NCI-H1694 (cell line): ENCODE data around the gene CXCL5.
"Not testable (repeated sequence)": the region's sequence is repeated elsewhere in the genome, so short reads cannot be mapped to it uniquely, and the experiment has no call there.

Experiments used
- DNase-seq: peaks from one replicate; lab custom pipeline; 2025; lab: John Stamatoyannopoulos, UW

CXCL5 gene

DNA sequence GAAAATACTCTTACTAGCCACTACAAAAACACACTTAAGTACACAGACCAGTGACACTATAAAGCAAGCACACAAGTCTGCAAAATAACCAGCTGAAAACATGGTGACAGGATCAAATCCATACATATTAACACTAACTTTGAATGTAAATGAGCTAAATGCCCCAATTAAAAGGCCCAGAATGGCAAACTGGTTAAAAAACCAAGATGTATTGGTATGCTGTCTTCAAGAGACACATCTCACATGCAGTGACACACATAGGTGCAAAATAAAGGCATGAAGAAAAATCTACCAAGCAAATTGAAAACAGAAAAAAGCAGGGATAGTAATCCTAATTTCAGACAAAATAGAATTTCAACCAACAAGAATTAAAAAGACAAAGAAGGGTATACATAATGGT lies 27.5 kb downstream of the CXCL5 start:
- no peak for DNase-seq

- DNase-seq: no peak
Observed at GRCh38 chr4:73970011-73970410, 28.5 kb downstream of the CXCL5 start.

DNA sequence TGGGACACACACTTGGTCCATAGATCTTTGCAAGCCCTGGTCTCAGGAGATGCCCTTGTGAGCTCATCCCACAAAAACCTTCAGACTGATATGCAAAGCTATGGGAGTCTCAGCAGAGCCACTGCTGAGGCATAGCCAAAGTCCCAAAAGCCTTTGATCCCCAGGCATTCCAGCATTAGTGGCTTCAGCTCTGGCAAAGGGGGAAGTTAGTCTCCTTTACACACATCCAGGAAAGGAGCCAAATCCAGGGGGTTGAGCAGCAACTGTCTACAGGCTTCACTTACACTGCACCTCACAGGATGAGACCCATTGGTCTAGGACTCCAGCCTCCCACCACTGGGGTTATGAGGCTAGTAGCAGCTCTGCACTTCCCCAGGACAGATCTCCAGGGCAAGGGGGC lies 30.6 kb downstream of the CXCL5 start:
- no peak for DNase-seq

- DNase-seq: no peak
Observed at GRCh38 chr4:73964862-73965611, 33.4 kb downstream of the CXCL5 start.

GRCh38 chr4:73962724-73963123 lies 35.8 kb downstream of the CXCL5 start:
- DNase-seq: no peak

DNA sequence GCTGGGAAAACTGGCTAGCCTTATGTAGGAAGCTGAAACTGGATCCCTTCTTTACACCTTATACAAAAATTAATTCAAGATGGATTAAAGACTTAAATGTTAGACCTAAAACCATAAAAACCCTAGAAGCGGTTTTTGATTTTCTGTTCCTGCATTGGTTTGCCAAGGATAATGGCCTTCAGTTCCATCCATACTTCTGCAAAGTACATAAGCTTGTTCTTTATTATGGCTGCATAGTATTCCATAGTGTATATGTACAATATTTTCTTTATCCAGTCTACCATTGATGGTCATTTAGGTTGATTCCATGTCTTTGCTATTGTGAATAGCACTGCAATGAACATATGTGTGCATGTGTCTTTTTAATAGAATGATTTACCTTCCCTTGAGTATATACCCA lies 39.4 kb downstream of the CXCL5 start:
- DNase-seq: not testable (repeated sequence)

DNA sequence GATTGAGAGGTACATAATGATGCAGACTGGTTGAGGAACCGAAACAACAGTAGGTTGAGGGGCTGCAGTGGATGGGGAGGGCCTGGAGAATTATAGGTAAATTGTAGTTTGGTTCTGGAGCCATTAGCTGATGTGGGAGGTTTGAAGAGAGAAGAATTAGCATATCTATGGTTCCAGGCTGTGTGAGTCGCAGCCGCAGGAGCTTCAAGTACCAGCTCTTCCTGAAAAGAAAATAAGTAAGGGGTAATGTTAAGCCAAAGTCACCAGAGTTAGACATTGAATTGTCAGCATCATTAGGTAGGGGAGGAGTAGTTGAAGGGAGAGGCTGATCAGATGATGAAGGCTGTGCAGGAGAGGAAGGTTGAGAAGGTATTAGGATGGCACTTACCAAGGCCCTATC lies 46.1 kb downstream of the CXCL5 start:
- no peak for DNase-seq

DNA sequence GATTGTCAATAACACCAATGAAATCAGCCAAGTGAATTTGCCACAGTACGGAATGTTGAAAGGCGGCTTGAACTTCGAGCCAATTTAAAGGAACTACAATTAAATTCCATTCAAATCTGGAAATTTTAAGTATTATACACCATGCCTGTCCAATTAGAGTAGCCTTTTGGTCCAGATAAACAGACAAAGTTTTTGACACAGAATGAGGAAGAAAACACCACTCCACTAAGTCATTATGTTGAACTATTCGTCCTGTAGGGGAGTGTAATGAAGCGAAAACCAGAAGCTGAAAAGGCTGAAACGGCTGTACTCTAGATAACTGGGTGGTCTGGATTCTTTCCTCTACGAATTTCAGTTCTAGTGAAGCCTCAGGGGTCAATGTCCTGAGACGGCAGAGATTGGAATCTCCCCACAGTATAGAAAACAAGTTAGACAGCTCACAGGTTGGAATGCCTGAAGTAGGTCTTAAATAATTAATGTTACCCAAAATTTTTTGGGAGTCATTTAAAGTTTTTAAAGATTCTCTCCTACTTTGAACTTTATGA lies 48.0 kb downstream of the CXCL5 start:
- DNase-seq: not testable (repeated sequence)

DNA sequence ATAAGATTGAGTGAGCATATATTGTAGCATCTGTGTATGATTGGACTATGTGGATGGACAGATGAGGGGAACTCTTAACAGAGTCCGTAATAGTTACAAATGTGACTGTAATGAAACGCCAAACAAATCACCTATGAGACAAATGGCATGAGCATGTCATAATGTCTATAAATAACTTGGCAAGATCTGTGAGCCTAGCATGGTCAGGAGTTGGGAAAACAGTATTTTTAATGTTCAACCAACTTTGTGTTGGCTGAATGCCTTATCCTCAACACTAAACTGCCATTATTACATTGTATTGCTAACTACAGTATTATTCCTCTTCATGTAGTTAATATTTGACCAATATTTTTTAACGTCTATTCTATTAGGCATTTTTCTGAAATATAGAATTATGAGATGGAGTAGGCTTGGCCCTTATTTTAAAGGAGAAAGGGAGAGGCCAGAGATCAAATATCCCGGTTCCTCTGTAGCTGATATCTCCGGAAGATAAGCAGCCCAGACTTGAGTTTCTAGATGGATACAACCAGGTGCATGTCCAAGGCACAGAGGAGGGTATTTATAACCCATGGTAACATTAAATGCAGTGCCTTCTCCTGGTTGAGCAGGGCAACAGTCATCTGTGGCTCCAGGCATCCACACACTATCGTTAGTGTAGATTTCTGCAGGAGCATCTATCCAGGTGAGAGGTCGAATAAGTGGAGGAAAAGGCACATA lies 49.3 kb downstream of the CXCL5 start:
- no peak for DNase-seq

GRCh38 chr4:73948291-73948690 lies 50.2 kb downstream of the CXCL5 start:
- DNase-seq: no peak

DNA sequence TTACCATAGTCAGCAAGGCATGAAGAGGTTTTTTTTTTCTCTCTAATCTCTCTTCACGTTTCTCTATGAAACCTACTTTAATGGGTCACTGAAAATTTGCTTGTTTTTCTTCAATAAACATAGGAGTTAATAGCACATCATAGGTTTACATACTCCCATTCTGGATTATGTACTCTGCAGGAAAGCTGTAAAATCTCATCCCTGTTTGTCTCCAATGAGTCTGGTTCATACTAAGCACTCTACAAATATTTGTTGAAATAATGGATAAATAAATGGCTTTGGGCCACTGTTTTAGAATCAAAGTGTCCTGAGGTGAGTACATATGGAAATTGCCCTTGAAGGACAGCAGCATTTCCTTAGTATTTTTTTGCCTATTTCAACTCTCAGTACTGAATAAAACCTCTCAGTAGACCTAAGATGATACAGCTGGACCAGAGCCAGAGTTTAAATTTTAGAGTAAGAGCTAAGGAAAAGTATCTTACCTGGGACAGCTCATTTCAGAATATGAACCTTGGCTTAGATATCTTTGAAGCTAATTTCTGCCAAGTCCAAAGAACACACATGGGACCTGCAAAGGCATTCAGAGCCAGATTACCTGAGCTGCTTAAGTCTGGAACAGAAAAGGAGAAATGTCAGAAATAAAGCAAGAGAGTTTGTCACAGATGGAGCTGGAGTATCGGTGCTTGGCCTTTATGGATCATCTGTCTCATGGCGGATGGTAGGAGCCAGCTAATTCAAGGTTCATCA lies 51.1 kb downstream of the CXCL5 start:
- DNase-seq: no peak

DNA sequence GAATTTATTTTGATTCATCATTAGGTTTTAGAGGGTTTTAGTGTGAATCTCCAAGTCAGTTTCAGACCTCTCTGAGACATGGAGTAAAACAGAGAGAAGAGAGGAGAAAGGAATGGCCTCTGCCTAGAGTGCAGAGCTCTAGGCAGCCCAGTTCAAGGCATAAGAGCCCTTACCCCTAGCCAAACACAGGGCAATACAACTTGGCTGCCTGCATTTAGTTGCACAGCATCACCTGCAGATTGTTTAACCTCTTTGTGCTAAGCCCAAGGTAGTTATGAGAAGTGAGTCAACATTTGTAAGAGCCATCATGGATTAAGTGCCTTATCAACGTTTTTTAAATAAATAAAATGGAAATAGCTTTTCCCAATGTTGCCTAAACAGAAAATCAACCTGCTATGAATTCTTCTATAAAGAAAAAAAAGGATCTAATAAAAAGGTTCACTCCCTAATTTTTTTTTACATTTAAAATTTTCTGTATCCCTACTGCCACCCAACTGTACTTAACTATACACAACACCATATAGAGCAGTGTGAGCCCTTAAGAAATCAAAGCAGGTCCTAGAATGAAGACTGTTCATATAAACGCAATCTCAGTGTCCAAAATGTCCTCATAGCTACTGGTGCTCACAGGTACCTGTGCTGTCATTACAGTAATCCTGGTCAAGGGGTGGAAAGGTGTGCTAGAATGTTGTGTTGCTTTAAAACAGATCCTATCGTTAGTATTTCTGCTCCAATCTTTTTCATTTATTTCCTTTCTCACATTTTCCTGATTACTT lies 52.6 kb downstream of the CXCL5 start:
- no peak for DNase-seq
